NK-92 treated with Interleukin-12 subunit alpha and Interleukin-12 subunit beta, amount 100 ng/mL, for 24 hours (cell line): ENCODE results near the gene UROD.
"Not testable (repeated sequence)": the region's sequence is repeated elsewhere in the genome, so short reads cannot be mapped to it uniquely, and the experiment has no call there.

Source experiments
- DNase-seq: peaks from one replicate; lab custom pipeline; 2025; lab: John Stamatoyannopoulos, UW

The UROD gene

GRCh38 chr1:45040297-45040696 is 28.2 kb downstream of the UROD start:
- DNase-seq = no peak

- DNase-seq = no peak
These were observed 31.0 kb downstream of the UROD start for GRCh38 chr1:45043094-45043493.

DNA sequence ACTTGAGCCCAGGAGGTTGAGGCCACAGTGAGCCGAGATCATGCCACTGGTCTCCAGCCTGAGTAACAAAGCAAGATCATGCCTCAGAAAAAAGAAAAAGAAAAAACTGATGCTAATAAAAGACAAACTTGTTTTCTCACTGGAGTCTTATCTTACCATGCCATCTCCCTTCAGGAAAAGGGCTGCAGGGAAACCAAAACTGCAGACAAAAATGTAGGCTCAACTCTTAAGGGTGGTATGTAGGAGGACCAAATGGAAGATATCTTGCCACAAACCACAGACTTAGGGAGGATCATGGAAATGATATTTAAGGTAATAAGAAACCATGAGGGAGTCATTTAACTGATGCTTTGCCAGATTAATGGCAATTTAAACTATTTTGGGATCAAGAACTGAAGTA is 32.9 kb downstream of the UROD start:
- no peak for DNase-seq

- no peak for DNase-seq
These were observed 35.0 kb downstream of the UROD start for GRCh38 chr1:45047032-45047431.

DNA sequence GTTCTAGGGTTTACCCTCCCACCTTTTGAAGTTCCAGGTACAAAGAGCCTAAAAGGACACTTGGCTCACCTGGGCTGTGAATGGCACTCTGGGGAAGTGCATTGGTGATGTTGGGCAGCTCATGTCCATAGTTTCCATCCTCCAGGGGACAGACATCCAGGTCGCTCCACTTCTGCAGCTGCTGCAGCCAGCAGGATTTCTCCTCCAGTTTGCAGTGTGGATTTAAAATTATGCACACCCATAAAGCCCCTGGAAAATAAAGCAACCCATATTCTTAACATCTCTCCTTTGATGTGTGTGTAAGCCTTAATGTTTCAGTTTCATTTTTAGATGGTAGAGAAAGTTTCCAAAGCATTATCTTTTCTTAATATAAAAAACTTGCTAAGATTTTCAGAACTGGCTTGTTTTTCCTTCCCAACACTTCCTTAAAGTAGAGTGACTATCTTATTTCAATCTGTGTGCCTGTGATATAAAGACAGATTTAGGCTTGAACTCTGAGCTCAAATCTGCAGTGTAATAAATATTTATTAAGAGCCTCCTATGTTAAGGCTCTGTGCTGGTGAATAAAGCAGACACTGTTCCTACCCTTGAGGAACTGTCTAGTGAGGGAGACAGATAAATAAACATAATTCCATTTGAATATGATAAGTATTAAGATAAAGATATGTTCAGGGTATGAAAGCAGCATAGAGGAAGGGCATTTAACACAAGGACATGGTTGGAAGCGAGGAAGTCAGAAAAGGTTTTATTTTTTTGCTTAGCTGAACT is 39.1 kb downstream of the UROD start:
- DNase-seq = no peak

GRCh38 chr1:45057542-45057941 is 45.5 kb downstream of the UROD start:
- DNase-seq = no peak

DNA sequence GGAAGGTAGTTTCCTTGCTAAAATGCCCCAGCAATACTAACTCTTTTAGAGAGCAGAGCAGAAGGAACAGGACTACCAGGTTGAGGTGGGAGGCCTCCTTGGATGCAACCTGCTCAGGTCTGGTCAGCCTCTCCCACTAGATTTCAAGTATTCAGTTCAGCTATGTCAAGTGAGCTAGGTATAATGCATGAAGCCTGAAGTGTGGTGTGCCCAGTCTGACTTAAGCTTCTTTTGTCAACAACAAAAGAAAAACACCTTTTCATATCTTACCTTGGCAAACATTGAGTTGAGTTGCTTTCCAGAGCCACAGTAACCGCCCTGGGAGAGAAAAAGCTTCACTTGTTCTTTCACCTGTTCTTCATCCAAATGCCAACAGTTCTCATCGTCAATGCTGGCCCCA is 47.8 kb downstream of the UROD start:
- no peak for DNase-seq

GRCh38 chr1:45062463-45062862 is 50.4 kb downstream of the UROD start:
- DNase-seq = not testable (repeated sequence)

- no peak for DNase-seq
These were observed 53.0 kb downstream of the UROD start for GRCh38 chr1:45065083-45065482.
